SU-DHL-6 (cell line): ENCODE measurements around the gene RETN.

Experiments used
- EZH2phosphoT487 ChIP-seq: fragments of 200-600 bp; sonication (generic), shearing (Covaris generic); conservative IDR thresholded peaks from 2 replicates; pipeline ENCODE4 v1.6.1; 2018; ENCODE audit warnings: mild to moderate bottlenecking, antibody characterized with exemption, low read length, moderate library complexity, mixed read lengths
- TF ChIP-seq, protein P1 (sequence below): fragments of 200-600 bp; sonication (generic); IDR thresholded peaks from one replicate; pipeline ENCODE4 v1.5.1; 2017; ENCODE audit warnings: antibody characterized with exemption, mild to moderate bottlenecking, low read length, moderate library complexity; ENCODE audit not compliant: insufficient read depth, poor library complexity, severe bottlenecking

DNA sequence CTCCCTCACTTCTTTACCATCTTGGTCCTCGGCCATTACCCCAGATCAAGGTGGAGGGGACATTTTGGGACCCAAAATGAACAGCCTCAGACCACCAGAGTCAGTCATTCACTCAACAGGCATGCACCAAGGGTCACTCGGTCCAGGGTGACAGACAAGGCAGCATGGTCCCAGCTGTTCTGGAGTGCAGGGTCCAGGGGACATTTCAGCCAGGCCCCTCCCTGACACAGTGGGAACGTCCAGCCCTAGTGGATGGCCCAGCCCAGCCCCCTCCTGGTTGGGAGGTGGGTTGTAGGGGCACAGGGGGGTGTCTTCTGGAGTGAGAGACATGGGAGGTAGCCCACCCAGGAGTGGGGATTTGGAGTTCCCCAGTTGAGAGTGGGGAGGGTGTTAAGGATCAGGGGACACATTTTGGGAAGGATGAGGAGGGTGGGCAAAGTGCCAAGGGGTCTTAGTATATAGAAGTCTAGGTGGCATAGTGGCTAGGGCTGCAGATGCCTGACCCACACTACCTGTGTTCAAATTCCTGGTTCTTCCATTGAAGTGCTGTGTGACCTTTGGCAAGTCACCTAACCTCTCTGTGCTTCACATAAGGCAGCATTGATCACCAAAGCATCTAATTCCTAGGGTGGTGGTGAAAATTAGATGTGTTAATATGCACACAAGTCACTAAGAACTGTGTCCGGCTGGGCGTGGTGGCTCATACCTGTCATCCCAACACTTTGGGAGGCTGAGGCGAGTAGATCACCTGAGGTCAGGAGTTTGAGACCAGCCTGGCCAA lies 35.6 kb downstream of the RETN start:
- TF ChIP-seq, protein P1, sequence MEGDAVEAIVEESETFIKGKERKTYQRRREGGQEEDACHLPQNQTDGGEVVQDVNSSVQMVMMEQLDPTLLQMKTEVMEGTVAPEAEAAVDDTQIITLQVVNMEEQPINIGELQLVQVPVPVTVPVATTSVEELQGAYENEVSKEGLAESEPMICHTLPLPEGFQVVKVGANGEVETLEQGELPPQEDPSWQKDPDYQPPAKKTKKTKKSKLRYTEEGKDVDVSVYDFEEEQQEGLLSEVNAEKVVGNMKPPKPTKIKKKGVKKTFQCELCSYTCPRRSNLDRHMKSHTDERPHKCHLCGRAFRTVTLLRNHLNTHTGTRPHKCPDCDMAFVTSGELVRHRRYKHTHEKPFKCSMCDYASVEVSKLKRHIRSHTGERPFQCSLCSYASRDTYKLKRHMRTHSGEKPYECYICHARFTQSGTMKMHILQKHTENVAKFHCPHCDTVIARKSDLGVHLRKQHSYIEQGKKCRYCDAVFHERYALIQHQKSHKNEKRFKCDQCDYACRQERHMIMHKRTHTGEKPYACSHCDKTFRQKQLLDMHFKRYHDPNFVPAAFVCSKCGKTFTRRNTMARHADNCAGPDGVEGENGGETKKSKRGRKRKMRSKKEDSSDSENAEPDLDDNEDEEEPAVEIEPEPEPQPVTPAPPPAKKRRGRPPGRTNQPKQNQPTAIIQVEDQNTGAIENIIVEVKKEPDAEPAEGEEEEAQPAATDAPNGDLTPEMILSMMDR = no peak
- no peak for TF ChIP-seq EZH2phosphoT487
